OCI-LY7 (cell line): Measurements from ENCODE around the gene M1AP. TPM values are rescaled to one million over a fixed set of nuclear protein-coding genes. Genes with fewer than 3 reads are reported as not detected.

Source experiments
- BruUV-seq: library from RNA; stranded (reverse); fragments of 400-500 nt; replicated peaks from 2 replicates; lab custom pipeline; 2021; lab: Mats Ljungman, UMichigan
- CTCF ChIA-PET: fragments of 300-600 bp; sonication (Branson Sonifier 250); formaldehyde crosslinking; loops from one replicate; lab custom pipeline; 2022; ENCODE audit warnings: antibody characterized with exemption; ENCODE audit not compliant: unreplicated experiment; lab: Charles Lee
- POLR2A ChIA-PET: fragments of 300-600 bp; sonication (Branson Sonifier 250); formaldehyde crosslinking; loops from one replicate; lab custom pipeline; 2022; ENCODE audit warnings: antibody characterized with exemption; lab: Charles Lee
- DNase-seq: peaks from one replicate; pipeline ENCODE4 v3.0.0-alpha.2; 2015; ENCODE audit warnings: low spot score
- H2AFZ ChIP-seq: fragments of 200-600 bp; sonication (generic), shearing (Covaris generic); 2 replicates; pipeline ENCODE4 v1.6.1; 2014; ENCODE audit warnings: mild to moderate bottlenecking, antibody characterized with exemption, low read length, moderate library complexity
- H3K27ac ChIP-seq: fragments of 200-600 bp; sonication (generic); 2 replicates; pipeline ENCODE4 v1.5.1; 2014; ENCODE audit warnings: mixed run types, low read depth, mild to moderate bottlenecking, moderate library complexity, low read length, inconsistent platforms; ENCODE audit not compliant: poor library complexity, severe bottlenecking
- H3K36me3 ChIP-seq: fragments of 200-600 bp; sonication (generic); 2 replicates; pipeline ENCODE4 v1.6.1; 2014; ENCODE audit warnings: mild to moderate bottlenecking, antibody characterized with exemption, low read length, moderate library complexity, mixed read lengths; ENCODE audit not compliant: insufficient read depth
- H3K4me1 ChIP-seq: fragments of 200-600 bp; sonication (generic); 2 replicates; pipeline ENCODE4 v1.5.1; 2014; ENCODE audit warnings: mild to moderate bottlenecking, low read length; ENCODE audit not compliant: insufficient read depth, poor library complexity, severe bottlenecking
- H3K4me2 ChIP-seq: fragments of 200-600 bp; sonication (generic); 2 replicates; pipeline ENCODE4 v1.6.1; 2014; ENCODE audit warnings: mild to moderate bottlenecking, low read length
- H3K4me3 ChIP-seq: fragments of 200-600 bp; sonication (generic); 2 replicates; pipeline ENCODE4 v1.5.1; 2014; ENCODE audit warnings: mild to moderate bottlenecking, low read depth, low read length; ENCODE audit not compliant: poor library complexity, severe bottlenecking
- H3K79me2 ChIP-seq: fragments of 200-600 bp; sonication (generic); 2 replicates; pipeline ENCODE4 v1.6.1; 2016; ENCODE audit warnings: low read depth, mild to moderate bottlenecking, low read length, moderate library complexity, mixed read lengths; ENCODE audit not compliant: insufficient read depth
- H3K9me2 ChIP-seq: fragments of 200-600 bp; sonication (generic); 2 replicates; pipeline ENCODE4 v1.6.1; 2016; ENCODE audit warnings: mild to moderate bottlenecking, low read length, mixed read lengths; ENCODE audit not compliant: insufficient read depth
- H3K9me3 ChIP-seq: fragments of 200-600 bp; sonication (generic); 2 replicates; pipeline ENCODE4 v1.6.1; 2014; ENCODE audit warnings: mild to moderate bottlenecking, mixed run types, low read length, mixed read lengths
- H4K20me1 ChIP-seq: fragments of 200-600 bp; sonication (generic); 2 replicates; pipeline ENCODE4 v1.6.1; 2014; ENCODE audit warnings: mild to moderate bottlenecking, antibody characterized with exemption, low read length, moderate library complexity, mixed read lengths; ENCODE audit not compliant: insufficient read depth
- CTCF ChIP-seq: fragments of 200-600 bp; sonication (generic); conservative IDR thresholded peaks from 2 replicates; pipeline ENCODE4 v1.5.1; 2014; ENCODE audit warnings: mild to moderate bottlenecking, antibody characterized with exemption, low read length, moderate library complexity, mixed read lengths
- EZH2phosphoT487 ChIP-seq: fragments of 200-600 bp; sonication (generic); IDR thresholded peaks from 2 replicates; pipeline ENCODE4 v1.6.1; 2018; ENCODE audit warnings: low read depth, borderline replicate concordance, mild to moderate bottlenecking, mixed run types, antibody characterized with exemption, low read length, moderate library complexity, mixed read lengths
- intact Hi-C: fragments of 100-400 bp; cut with micrococcal nuclease; formaldehyde crosslinking; loops from one replicate; pipeline ENCODE4 v1.10.0; 2022; ENCODE audit not compliant: unreplicated experiment
- total RNA-seq, 2 experiments: library from RNA; depleted of rRNA in 1 of 2; stranded (reverse); fragments of >200 nt in 1 of 2; shearing (Covaris generic) in 1 of 2; gene quantifications; 2 replicates each; pipeline ENCODE4 v1.2.3, GENCODE V29; 2014 to 2022

The M1AP gene
- total RNA-seq, 2 experiments from 2014 or later: not detected

DNA sequence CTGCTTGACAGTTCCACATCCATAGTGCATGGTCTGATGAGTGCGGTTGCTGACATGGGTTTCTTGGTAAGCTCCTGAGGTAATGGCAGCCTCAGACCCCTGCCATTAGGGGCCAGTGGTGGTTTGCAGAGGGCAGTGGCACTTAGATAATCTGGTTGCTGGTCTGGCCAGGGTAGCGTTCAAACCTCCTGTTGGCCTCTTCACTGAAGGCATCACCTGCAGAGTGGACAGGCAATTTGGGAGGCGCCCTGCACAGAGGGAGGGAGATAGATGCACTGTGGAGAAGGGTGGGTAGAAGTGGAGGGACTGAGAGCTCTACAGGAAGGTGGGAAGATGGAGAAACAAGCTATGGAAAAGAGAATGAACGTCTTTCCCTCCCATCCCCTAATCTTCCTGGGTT is 114.7 kb downstream of the M1AP start:
- no peak overlapping the region for H2AFZ ChIP-seq
- no peaks in the 10 kb centered on the region for H3K9me2 ChIP-seq
- H3K4me3 ChIP-seq: no peak overlapping the region
- H3K4me2 ChIP-seq: no peak overlapping the region
- no TSS peak for BruUV-seq
- peaks cover 19% of the 10 kb centered on the region for H3K79me2 ChIP-seq
- intact Hi-C loops: no loop called here
- no peak for TF ChIP-seq CTCF
- no peak for TF ChIP-seq EZH2phosphoT487
- peaks cover 17% of the 10 kb centered on the region for H3K4me1 ChIP-seq
- ChIA-PET CTCF (no interaction called here), POLR2A (interaction anchor here (0.6 kb wide), 1 partner anchor 52 kb away, joined by 4 read pairs; no protein-coding TSS in a partner anchor)
- DNase-seq: no peak
- no peaks in the 10 kb centered on the region for H4K20me1 ChIP-seq
- H3K9me3 ChIP-seq: no peaks in the 10 kb centered on the region
- peaks cover 35% of the 10 kb centered on the region; the same call in 1 of the 2 replicates for H3K36me3 ChIP-seq
- no peak overlapping the region for H3K27ac ChIP-seq

DNA sequence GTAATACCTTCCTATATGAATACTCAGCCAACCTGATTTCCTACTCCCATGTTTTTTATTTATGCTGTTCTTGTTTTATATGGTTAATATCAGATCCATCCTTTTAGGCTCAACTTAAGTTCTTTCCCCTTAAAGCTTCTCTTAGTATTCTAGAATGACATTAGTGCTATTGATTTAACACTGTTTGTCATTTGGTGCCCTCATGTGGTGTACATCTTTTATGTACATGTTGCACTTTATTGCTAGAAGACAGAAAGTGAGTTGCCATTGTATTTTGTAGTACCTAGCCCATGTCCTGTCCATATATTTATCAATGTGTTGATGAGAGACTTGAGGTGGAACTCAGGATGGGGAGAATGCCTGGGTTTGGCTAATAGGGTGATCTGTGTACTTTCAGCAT is 115.9 kb downstream of the M1AP start:
- peaks cover 31% of the 10 kb centered on the region for H3K79me2 ChIP-seq
- no peak overlapping the region for H3K27ac ChIP-seq
- TF ChIP-seq CTCF (peak; percentile 77), EZH2phosphoT487 (no peak)
- peak overlapping the region; percentile 85; the same call in 1 of the 2 replicates for H3K4me2 ChIP-seq
- H3K4me3 ChIP-seq: no peak overlapping the region
- peaks cover 27% of the 10 kb centered on the region for H3K4me1 ChIP-seq
- POLR2A ChIA-PET: interaction anchor here (0.9 to 1.2 kb wide), 3 partner anchors 13 to 59 kb away, joined by 3 to 4 read pairs (median 3); partner anchors contain the start of gene MRPL53
- peak; percentile 61 for DNase-seq
- no peaks in the 10 kb centered on the region for H3K9me2 ChIP-seq
- H3K36me3 ChIP-seq: peaks cover 47% of the 10 kb centered on the region
- H4K20me1 ChIP-seq: peaks cover 5% of the 10 kb centered on the region; the same call in 1 of the 2 replicates
- BruUV-seq: no TSS peak
- no peaks in the 10 kb centered on the region for H3K9me3 ChIP-seq
- intact Hi-C loops: no loop called here
- CTCF ChIA-PET: interaction anchor here (0.8 to 3.6 kb wide), 3 partner anchors 25 to 53 kb away, joined by 3 to 18 read pairs (median 4); partner anchors contain the start of genes CCDC142, PCGF1 and TTC31
- no peak overlapping the region for H2AFZ ChIP-seq

- Histone ChIP-seq H3K36me3 (peaks cover 53% of the 10 kb centered on the region), H3K4me1 (peaks cover 29% of the 10 kb centered on the region), H4K20me1 (peaks cover 5% of the 10 kb centered on the region; the same call in 1 of the 2 replicates), H3K4me2 (peak overlapping the region; percentile 85), H3K27ac (no peak overlapping the region), H2AFZ (no peak overlapping the region), H3K4me3 (peak overlapping the region; percentile 98), H3K79me2 (peaks cover 37% of the 10 kb centered on the region), H3K9me3 (no peaks in the 10 kb centered on the region), H3K9me2 (no peaks in the 10 kb centered on the region)
- no TSS peak for BruUV-seq
- intact Hi-C loops: no loop called here
- ChIA-PET POLR2A (interaction anchor here (0.9 to 1.2 kb wide), 4 partner anchors 13 to 59 kb away, joined by 3 to 6 read pairs (median 4); partner anchors contain the start of gene MRPL53), CTCF (interaction anchor here (0.5 to 3.6 kb wide), 5 partner anchors 24 to 56 kb away, joined by 3 to 18 read pairs (median 4); partner anchors contain the start of genes CCDC142, PCGF1 and TTC31)
- no peak for DNase-seq
- TF ChIP-seq EZH2phosphoT487: no peak
- no peak for TF ChIP-seq CTCF
These were observed 116.5 kb downstream of the M1AP start for GRCh38 chr2:74531666-74532065.
